ENCODE data around the gene ARFGAP2. TPM values are rescaled to one million over a fixed set of nuclear protein-coding genes. Genes with fewer than 3 reads are reported as not detected.

Gene ARFGAP2
- total and polyA plus RNA-seq, 2 of the 8 experiments (the other 6 are each of a cell fraction or from before 2014, with no cell fraction given), result 50.2 to 64.0 TPM

DNA sequence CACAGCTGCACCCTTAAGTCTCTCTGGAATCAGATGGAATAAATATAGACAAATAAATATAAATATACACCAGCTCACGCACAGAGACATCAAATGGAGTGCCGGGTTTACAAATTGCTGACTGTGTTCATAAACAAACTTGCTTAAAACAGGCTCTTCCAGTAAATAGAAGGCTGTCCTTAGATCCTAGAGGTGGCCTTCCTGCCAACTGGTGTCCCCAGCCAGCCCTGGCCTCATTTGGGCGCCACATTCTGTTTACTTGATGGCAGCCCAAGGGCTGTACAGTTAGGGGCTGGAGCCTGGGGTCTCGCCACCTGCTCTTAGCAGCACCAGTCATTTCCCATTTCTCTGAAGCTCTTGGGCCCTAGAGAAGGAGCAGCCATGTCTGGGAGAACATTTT lies 20.8 kb downstream of the ARFGAP2 start:
- WGBS, 2 experiments (ENCODE audit: extremely low coverage in 1 of 2, insufficient coverage in 1 of 2, insufficient read length in 1 of 2, insufficient replicate concordance in 2 of 2, low coverage in 1 of 2, low lambda C conversion rate in 2 of 2, missing lambda C conversion rate in 1 of 2), result 95% methylated on average over 4 of the region's 4 CpGs; no CpG with 5 or more reads in 1 of the 2 experiments
- POLR2A ChIA-PET (ENCODE audit: partially characterized antibody), result interaction anchor here (1.4 to 1.5 kb wide), 2 partner anchors 9 to 36 kb away, joined by 3 to 5 read pairs; no protein-coding TSS in a partner anchor
- TF ChIP-seq POLR2A (IDR thresholded peaks at IDR 0.05; ENCODE audit: control extremely low read depth in 1 of 2, low read depth in 2 of 2, low read length in 2 of 2), result no peak
- TF ChIP-seq, protein P1, sequence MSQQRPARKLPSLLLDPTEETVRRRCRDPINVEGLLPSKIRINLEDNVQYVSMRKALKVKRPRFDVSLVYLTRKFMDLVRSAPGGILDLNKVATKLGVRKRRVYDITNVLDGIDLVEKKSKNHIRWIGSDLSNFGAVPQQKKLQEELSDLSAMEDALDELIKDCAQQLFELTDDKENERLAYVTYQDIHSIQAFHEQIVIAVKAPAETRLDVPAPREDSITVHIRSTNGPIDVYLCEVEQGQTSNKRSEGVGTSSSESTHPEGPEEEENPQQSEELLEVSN (IDR thresholded peaks at IDR 0.05), result no peak
- no peak for TF ChIP-seq CREB1 (IDR thresholded peaks at IDR 0.05)
- TF ChIP-seq KDM1A (IDR thresholded peaks at IDR 0.05; ENCODE audit: borderline replicate concordance, low read length), result no peak

More for the DNA sequence above, 20.8 kb downstream of the ARFGAP2 start:
- Histone ChIP-seq H3K36me3 (ENCODE audit: control insufficient read depth in 2 of 4, insufficient read depth in 4 of 4, low read length in 3 of 4) (no peaks in the 10 kb centered on the region), H3K79me1 (ENCODE audit: low read depth, low read length) (no peaks in the 10 kb centered on the region), H3K56ac (replicated peaks; ENCODE audit: insufficient read length, low read depth, low read length) (no peak overlapping the region), H3K4me1 (replicated peaks in 1 of 4; ENCODE audit: control insufficient read depth in 3 of 4, insufficient read depth in 4 of 4, low read length in 3 of 4) (peaks cover 0 to 4% (median 2%) of the 10 kb centered on the region in 4 experiments; a peak in 4 of 7 replicates), H3K4ac (replicated peaks; ENCODE audit: insufficient read length, low read depth, low read length) (no peak overlapping the region), H3K27ac (ENCODE audit: low read depth, low read length) (no peak overlapping the region), H4K20me1 (replicated peaks in 1 of 2; ENCODE audit: control insufficient read depth in 1 of 2, insufficient read depth in 2 of 2, low read length in 2 of 2) (peaks cover 0 to 2% of the 10 kb centered on the region in 2 experiments), H3K18ac (ENCODE audit: extremely low read depth, low read length) (no peak overlapping the region), H3K9me3 (ENCODE audit: insufficient read depth in 2 of 2, low read depth in 1 of 2, low read length in 1 of 2) (no peaks in the 10 kb centered on the region), H3K4me3 (ENCODE audit: extremely low read depth in 1 of 4, insufficient read depth in 2 of 4, low read depth in 3 of 4, low read length in 4 of 4) (no peak overlapping the region), H3K4me2 (ENCODE audit: insufficient read depth in 1 of 2, low read depth in 2 of 2, low read length in 2 of 2) (no peak overlapping the region), H4K8ac (ENCODE audit: extremely low read depth, insufficient read depth, low read length) (no peak overlapping the region; the same call in 1 of the 2 replicates), H3K79me2 (ENCODE audit: control insufficient read depth in 1 of 2, insufficient read depth in 2 of 2, low read length in 2 of 2) (no peaks in the 10 kb centered on the region), H3K23ac (ENCODE audit: insufficient read length) (no peak overlapping the region), H2BK12ac (ENCODE audit: low read depth, low read length) (no peak overlapping the region), H2AFZ (ENCODE audit: low read length) (no peak overlapping the region), H4K91ac (replicated peaks; ENCODE audit: insufficient read length, low read length) (no peak overlapping the region), H2BK15ac (ENCODE audit: low read length) (no peak overlapping the region), H3K14ac (ENCODE audit: insufficient read length) (no peak overlapping the region), H2BK5ac (ENCODE audit: low read depth, low read length) (no peak overlapping the region), H2BK20ac (ENCODE audit: low read length) (no peak overlapping the region), H2AK5ac (ENCODE audit: low read depth, low read length) (no peak overlapping the region), H3K23me2 (ENCODE audit: low read depth, low read length) (no peaks in the 10 kb centered on the region), H2BK120ac (replicated peaks; ENCODE audit: low read depth, low read length) (no peak overlapping the region), H4K5ac (ENCODE audit: insufficient read length, low read depth, low read length) (no peak overlapping the region), H3K27me3 (replicated peaks in 1 of 4; ENCODE audit: control insufficient read depth in 3 of 4, extremely low read depth in 1 of 4, insufficient read depth in 3 of 4, low read length in 3 of 4) (no peaks in the 10 kb centered on the region), H3K9ac (replicated peaks in 1 of 4; ENCODE audit: extremely low read depth in 1 of 4, low read depth in 3 of 4, low read length in 3 of 4) (no peak overlapping the region)
- FAIRE-seq, result no peak
- DNase-seq (ENCODE audit: low read depth in 1 of 2, low spot score in 2 of 2), result no peak
- CTCF ChIA-PET (ENCODE audit: partially characterized antibody), result interaction anchor here (1.1 to 6.3 kb wide), 8 partner anchors 14 to 271 kb away, joined by 3 to 81 read pairs (median 22); no protein-coding TSS in a partner anchor
